GM15510 (cell line): ENCODE measurements around the gene ATRN.

ENCODE experiments used
- POLR2A ChIP-seq: IDR thresholded peaks from 3 replicates; pipeline ENCODE4 v1.6.1; 2011; ENCODE audit warnings: borderline replicate concordance; ENCODE audit not compliant: insufficient read length; ENCODE audit errors: extremely low read depth

Gene ATRN

DNA sequence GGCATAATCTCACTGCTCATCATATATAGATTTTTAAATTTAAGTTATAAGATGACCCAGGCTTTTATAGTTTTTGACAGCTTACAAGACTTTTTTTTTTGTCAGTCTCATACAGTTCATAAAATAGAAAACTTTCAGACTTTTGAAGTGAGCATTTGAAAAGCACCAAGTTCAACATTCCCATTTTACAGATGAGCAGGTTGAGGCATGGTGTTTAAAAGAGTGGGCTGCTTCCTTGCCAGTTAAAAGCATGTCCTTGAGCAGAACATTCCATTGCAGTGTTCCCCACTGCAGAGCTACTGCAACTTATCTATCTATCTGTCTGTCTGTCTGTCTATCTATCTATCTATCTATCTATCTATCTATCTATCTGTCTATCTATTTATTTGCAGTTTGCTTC lies 105.5 kb downstream of the ATRN start:
- TF ChIP-seq POLR2A, result no peak

DNA sequence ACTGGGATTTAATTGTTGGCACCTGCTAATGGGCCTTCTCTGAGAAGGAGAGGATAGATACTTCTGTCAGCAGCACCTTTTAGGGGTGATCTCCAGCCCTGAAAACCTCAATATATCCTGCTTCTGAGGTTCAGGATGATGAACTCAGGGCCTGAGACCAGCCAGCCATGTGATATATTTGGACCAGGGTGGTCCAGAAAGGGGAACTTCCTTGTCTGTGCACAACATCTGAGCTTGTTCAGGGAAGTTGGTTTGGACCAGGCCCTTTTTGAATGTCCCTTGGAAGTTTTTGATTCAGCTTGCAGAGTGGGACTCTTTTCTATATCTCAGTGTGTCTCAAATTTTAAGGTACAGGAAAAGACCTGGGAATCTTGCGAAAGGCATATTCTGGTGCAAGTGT lies 106.5 kb downstream of the ATRN start:
- no peak for TF ChIP-seq POLR2A

DNA sequence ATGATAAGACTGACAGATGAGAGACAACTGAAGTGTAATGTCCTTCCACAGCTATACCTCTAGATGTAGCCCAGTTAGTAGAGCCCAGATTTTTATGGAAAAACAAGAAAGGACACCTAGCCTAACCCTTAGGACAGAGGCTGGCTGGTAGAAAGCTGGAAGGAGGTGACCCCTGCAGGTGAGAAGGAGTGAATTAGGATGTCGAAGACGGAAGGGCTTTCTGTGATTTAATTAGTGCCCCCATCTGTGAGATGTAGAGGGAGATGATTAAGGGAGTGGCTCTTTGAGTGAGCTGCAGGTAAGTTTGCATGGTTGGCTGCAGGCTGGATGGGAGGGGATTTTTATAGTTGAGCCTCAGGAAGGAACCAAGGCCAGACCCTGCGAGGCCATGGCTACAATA lies 109.6 kb downstream of the ATRN start:
- no peak for TF ChIP-seq POLR2A

DNA sequence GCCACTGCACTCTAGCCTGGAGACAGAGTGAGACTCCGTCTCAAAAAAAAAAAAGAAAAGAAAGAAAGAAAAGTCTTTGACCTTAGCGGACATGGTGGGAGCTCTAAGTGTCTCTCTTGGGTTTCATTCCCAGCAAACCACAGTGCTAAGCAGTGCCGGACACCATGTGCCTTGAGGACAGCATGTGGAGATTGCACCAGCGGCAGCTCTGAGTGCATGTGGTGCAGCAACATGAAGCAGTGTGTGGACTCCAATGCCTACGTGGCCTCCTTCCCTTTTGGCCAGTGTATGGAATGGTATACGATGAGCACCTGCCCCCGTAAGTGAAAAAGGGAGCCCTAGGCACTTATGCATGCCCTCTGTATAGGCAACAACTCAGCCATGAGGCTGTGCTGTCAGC lies 112.9 kb downstream of the ATRN start:
- TF ChIP-seq POLR2A, result no peak

DNA sequence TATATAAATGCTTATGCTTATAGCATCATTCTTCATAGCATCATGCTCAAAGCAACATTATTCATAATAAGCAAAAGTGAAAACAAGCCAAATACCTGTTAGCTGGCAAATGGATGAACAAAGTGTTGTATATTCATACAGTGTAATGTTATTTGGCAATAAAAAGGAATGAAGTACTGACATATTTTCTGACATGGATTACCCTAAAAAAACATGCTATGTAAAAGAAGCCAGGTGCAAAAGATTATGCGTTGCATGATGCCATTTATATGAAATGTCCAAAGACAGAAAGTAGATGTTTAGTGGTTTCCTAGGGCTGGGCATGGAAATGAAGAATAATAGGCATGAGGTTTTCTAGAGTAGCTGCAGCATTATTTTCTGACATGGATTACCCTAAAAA lies 115.3 kb downstream of the ATRN start:
- no peak for TF ChIP-seq POLR2A

DNA sequence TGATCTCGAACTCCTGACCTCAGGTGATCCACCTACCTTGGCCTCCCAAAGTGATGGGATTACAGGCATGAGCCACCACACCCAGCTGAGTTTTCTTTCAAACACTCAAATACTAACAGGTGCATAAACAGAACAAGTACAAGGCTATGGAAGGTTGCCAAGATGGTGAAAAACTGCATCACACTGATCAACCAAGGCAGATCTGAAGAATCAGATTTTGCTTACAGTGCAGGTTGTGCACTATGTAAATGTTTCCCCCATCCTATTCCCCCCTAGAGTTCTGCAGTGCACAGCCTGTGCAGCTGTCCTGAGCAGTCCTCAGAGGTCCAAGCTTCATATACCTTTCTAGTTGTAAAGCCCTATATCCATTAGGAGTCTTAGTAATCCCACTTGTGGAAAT lies 119.3 kb downstream of the ATRN start:
- no peak for TF ChIP-seq POLR2A

DNA sequence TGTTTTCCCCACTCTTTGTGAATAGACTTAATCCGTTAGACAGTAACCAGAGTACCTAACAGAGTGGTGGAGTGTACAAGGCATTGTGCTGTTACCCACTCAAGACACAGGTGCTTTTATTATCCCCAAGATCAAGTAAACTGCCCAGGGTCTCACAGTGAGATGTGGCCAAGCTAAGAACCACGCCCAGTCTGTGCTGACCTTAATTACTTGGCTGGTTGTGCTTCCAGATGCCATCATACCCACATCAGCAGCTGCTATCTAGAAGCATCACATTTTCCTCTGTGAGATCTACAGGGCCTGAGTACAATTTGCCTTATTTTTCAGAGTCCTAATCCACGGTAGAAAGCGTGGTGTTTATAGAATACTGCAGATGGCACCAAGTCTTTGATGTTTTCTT lies 122.1 kb downstream of the ATRN start:
- TF ChIP-seq POLR2A, result no peak

DNA sequence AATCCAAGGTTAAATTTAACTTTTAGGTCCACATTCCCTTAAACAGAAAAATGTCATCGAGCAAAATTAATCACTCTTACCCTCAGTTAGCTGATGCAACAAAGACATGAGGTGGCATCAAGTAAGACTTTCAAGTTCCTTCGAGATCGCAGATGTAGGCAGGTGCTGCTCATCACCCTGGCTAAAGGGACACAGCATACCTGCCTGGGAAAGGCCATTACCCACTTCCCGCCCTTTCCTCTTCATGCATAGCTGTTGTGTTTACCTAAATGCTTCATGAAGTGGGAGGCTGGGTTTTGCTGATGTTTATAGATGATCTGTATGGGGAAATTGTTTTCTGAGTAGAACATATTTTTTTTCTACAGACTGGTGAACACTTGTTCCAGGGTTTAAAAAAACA lies 124.7 kb downstream of the ATRN start:
- TF ChIP-seq POLR2A, result no peak

DNA sequence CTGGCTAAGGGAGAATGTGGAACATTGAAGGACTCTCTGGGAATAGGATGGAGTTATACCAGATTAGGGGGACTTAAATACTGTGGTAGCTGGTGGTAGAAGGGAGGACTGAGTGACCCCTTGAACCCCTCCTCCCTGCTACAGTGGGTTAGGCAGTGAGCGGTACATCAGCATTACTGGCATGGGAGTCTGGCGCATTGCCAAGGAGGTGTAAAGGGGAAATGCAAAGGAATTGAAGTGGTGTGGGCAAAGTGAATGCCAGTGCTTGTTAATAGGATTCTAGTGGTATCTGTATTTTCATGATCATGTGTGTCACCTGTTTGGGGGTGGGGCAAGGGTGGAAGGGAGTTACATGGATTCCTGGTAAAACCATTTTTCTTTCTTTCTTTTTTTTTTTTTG lies 132.3 kb downstream of the ATRN start:
- no peak for TF ChIP-seq POLR2A

DNA sequence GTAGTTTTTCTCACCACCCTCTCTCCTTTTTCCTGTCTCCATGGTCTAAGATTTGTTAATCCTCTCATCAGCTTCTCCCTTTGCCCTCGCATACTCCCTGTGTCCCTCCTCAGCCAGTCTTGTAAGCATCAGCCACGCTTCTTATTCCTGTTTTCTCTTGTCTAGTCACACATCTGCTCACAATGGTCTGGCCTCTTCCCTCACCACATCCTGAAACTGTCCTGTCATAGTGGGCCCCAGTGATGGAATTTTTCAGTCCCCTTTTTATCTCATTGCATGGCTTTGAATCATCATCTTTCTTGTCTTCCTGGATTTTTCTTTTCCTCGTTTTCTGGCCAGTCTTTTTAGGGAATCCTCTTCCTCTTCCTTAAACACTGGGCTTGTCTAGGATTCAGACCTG lies 135.2 kb downstream of the ATRN start:
- TF ChIP-seq POLR2A, result no peak

DNA sequence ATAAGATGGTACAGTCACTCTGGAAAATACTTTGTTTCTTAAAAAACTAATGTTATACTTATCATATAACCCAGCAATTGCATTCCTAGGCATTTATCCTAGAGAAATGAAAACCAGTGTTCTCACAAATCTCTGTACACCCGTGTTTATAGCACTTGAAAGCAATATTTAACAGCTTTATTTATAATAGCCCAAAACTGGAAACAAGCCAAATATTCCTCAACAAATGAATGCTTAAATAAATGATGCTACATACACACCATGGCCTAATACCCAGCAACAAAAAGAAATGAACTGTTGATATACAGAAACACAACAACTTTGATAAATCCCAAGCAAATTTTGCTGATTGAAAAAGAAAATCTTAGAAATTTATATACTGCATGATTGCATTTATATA lies 141.1 kb downstream of the ATRN start:
- TF ChIP-seq POLR2A, result no peak

DNA sequence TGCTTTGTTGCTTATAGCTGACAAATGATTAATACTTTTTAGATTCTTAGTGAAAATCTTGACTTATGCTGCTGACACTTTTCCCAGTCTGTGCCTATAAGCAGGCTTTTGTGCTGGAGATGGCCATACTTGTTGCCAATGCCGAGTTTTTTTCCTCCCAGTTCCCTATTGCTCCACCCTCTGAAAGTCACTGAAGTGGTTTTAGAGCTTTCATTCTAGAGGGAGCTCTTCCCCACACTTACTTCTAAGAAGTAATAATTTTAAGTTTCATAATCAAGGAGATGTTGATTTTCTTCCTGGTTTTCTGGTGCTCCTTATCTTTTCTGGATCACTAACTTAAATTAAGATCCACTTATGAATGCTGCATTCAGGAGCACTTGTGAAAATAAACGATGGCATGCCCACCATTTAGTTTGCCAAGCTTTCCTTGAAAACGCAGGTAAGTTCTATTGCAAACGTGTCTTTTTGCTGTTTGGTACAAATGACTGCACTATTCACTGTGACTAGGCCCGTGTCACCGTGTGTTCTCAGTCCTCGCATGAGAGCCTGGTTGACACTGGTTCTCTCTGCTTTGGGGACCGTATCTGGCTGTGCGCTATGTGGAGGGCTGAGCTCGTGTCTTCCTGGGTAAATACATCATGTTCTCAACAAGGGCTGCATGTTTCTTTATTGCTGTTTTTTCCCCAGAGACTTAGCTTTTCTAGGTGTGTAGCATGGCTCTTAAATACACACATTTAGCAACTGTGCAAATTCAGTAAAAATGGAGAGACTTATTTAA lies 142.2 kb downstream of the ATRN start:
- no peak for TF ChIP-seq POLR2A

DNA sequence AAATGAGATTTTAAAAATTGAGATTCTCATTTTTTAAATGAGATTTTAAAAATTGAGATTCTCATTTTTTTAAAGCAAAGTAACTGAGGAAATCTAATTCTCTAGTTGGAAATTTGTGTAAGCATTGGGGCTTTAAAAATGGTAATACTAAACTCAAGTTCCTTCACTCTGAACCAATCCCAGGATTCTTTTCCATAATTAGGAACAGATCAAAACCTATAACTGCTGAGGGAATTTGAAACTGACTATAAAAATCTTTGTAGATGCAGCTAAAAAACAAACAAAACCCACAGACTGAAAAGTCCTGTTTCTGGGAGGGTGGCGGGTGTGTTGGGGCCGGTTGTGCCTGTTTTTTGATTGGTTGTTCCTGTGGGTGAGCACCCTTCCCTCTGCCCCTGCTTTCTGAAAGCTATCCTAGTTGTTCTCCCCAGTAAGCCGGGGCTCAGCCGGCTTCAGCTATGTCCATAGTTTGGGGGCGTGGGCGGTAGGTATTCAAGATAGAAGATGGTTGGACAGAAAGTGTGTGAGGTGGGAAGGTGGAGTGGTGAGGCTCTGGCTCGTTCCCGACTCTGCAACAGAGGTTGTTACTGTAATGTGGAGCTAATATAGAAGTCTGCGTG lies 143.1 kb downstream of the ATRN start:
- no peak for TF ChIP-seq POLR2A

DNA sequence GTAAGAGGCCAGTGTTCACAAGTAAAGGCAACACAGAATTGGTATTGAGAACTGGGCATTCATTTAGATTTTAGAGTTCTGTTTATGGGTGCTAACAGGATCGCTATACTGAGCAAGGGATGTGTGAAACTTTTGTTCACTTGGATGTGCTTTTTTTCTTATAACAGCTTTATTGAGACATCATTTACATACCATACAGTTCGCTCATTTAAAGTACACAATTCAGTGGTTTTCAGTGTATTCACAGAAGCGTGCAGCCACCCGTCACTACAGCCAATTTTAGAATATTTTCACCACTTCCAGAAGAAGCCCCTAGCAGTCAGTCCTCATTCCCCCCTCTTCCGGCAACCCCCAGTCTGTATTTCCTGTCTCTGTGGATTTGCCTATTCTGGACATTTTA lies 143.6 kb downstream of the ATRN start:
- TF ChIP-seq POLR2A, result no peak

DNA sequence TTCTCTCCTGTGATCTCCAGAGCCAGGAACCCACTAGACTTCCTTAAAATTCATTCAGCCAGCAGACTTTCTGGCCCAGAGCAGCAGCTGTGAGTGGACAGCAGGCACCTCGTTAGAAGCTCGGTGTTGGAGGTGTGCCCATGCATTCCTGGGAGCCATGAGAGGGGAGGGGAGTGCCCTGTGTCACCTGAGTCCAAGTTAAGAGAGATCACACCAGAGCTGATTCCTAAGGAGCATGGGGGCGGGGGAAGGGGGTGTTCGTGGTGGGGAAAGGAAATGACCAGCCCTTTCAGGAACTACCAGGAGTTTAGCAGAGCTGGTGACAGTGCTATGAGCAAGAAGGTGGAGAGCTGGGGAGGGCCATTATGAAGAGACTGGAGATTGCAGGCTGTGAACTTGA lies 145.4 kb downstream of the ATRN start:
- no peak for TF ChIP-seq POLR2A

DNA sequence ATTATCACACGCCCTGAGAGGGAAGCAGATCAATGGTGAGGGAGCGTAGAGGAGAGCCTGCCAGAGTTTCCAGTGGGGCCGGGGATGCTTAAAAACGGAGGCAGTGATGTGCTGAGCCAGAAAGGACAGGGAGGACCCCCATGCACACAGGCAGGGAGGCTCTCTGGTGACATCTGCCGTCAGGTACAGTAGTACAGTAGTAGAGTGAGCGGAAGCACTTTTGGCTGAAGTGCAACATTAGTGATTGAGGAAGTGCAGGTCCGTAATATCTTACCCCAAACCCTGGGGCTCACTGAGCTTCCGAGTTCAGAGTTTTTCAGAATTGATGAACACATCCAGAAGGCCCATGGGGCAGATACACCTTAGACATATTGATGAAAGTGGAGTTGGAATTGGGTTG lies 150.3 kb downstream of the ATRN start:
- TF ChIP-seq POLR2A, result no peak
